Measurements from ENCODE around the gene UPF1.

Gene UPF1

GRCh38 chr19:18878858-18879578, 47.3 kb downstream of the UPF1 start:
- no peak for DNase-seq

DNA sequence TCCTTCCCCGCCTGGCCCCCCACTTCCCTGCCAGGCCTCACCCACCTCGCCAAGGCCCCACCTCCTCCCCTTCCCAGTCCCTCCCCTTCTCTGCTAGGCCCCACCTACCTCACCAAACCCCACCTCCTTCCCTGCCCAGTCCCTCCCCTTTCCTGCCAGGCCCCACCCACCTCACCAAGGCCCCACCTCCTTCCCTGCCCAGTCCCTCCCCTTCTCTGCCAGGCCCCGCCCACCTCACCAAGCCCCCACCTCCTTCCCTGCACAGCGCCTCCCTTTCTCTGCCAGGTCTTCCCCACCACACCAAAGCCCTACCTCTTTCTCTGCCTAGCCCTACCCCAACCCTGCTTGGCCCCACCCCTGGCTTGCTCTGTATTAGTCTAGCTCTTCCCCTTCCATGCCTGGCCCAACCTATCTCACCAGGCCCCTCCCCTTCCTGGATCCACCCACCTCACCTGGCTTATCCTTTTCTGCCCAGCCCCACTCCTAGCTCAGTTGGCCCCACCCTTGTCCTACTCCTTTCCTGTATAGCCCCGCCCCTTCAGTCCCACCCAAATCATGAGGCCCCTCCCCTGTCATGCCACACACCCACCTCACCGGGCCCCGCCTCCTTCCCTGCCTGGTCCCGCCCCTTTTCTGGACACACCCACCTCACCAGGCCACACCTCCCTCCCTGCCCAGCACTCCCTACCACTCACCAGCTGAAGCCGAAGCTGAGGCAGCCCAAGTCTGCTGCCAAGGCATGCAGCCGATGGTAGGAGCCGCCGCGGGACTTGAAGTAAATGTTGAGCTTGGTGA, 48.0 kb downstream of the UPF1 start:
- no peak for DNase-seq

DNA sequence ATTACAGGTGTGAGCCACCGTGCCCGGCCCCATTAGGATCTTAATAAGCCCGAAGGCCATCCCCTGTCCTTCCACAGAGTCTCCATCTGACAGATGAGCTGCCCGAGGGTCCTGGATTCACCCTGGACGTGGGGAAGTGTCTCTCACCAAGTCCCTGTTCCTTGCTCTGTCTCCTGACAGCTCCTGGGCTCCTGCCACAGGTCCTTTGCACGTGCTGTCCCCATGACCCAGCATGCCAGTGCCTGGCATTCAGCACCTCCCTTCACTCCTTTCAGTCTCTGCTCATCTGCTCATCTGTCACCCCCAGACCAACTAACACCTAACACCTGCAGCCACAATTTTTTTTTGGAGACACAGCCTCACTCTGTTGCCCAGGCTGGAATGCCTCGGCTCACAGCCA, 49.7 kb downstream of the UPF1 start:
- no peak for DNase-seq

- DNase-seq: no peak
Observed at GRCh38 chr19:18883526-18884304, 52.0 kb downstream of the UPF1 start.

DNA sequence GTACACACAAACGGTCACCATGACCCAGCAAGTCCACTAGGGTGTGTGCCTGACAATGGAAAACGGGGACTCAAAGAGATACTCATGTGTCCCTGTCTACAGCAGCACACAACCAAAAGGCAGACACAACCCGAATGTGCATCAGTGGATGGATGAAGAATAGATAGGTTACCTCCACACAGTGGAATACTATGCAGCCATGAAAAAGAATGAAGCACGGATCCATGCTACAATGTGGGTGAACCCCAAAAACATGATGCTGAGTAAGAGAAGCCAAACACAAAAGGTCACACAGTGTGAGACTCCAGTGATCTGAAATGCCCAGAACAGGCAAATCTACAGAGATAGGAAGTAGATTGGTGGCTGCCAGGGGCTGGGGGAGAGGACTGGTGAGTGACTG, 55.2 kb downstream of the UPF1 start:
- DNase-seq: no peak

GRCh38 chr19:18889949-18890745, 58.4 kb downstream of the UPF1 start:
- DNase-seq: no peak

GRCh38 chr19:18893587-18894253, 62.0 kb downstream of the UPF1 start:
- no peak for DNase-seq

DNA sequence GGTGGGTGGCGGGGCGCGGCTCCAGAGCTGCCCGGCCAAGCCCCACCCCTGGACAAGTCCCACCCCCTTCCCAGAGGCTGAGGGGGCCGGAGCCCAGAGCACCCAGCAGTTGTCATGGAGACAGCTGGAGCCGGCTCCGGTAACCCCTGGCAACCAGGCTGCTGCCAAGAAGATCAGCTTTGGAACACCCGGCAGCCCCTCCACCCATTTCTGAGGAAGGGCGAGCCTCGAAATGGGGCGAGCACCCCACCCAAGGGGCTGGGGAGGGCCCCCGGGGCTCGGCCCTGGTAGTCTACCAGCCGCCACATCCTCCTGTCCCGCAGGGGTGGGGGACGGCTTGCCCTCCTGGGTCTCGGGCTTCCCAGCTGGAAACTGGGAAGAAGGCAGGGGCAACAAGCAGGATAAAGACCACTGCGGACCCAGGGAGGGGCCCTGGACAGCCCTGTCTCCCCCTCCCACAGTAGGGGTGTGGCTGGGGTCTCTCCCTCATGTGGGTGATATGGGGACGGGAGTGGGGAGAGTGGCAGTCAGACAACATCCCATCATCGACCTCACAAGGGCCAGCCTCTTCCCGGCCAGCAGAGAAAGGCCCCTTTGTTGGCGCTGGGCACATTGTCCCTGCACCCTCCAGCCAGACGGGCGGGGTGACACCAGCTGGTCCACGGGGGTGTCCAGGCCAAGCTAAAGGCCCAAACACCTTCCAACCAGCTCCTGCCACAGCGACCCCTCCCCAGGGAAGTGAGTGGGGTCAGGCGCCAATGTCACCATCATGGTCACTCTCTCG, 62.7 kb downstream of the UPF1 start:
- no peak for DNase-seq

DNA sequence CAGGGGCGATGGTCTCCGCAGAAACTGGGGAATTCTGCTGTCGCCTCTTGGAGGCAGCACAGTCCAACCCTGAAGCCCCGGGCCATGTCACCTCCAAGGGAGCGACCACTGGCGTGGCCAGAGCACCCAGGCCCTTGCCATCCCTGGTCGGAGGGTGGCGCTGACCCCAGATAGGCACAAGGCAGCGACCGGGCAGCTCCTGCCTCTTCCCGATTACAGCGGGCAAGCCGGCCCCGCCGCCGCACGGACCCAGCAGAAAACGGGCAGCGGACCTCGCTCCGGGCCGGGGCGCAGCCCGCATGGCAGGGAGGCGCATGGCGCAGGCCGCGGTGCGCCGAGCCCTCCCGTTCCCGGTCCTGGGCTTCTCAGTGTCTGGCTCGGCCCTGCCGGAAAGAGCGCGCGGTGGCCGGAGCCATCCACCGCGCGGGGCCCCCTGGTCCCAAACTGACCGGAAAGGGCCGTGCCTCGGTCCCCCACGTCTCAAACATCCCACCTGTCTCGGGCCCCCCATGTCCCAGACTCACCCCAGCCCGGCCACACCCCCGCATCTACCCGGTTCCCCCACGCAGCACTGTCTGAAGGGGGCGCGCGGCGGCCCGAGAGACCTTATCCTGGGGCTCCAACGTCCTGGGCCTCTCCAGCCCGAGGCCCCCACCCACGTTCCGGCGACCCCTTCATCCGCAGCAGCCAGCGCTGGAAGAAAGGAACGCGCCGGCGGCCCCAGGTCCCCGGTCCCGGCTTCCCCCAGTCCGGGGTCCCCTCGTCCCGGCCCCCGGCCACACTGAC, 63.5 kb downstream of the UPF1 start:
- DNase-seq: no peak

GRCh38 chr19:18895824-18896341, 64.1 kb downstream of the UPF1 start, which contains the start of gene CERS1:
CERS1 (minus strand) TSS chr19:18896158; CDS start chr19:18896072, 86 bp downstream.
- no peak for DNase-seq

- DNase-seq: no peak
Observed at GRCh38 chr19:18896421-18896841, 64.7 kb downstream of the UPF1 start.

DNA sequence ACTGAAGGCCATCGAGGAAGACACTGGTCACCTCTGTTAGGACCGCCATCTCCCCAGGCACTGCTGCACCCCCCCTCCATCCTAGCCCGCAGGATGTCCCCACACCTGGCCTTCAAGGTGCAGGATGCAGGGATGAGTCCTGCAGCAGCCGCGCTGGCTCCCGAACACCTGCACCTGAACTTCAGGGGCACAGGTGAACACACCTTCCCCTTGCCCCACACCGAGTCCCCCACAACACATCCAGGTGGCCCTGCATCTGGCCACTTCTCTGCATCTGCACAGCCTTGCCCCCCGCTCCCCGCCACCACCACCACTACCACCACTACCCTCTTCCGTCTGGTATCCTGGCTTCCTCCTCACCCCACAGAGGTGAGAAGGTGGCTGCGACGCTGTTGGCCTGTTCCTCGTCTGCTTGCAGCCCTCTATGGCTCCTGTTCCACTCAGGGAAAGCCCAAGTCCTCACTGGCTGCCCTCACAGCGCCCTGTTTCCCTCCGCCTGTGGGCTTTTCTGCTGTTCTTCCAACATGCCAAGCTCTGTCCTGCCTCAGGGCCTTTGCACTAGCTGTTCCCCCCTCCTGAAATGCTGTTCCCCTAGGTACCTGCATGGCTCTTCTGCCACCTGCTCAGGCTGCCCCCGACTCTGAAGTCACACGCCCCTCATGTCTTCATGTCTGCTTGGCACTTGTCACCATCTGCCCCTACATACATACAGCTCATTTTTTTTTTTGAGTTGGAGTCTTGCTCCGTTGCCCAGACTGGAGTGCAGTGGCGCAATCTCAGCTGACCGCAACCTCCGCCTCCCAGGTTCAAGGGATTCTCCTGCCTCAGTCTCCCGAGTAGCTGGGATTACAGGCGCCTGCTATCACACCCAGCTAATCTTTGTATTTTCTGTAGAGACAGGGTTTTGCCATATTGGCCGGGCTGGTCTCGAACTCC, 65.6 kb downstream of the UPF1 start:
- no peak for DNase-seq

DNA sequence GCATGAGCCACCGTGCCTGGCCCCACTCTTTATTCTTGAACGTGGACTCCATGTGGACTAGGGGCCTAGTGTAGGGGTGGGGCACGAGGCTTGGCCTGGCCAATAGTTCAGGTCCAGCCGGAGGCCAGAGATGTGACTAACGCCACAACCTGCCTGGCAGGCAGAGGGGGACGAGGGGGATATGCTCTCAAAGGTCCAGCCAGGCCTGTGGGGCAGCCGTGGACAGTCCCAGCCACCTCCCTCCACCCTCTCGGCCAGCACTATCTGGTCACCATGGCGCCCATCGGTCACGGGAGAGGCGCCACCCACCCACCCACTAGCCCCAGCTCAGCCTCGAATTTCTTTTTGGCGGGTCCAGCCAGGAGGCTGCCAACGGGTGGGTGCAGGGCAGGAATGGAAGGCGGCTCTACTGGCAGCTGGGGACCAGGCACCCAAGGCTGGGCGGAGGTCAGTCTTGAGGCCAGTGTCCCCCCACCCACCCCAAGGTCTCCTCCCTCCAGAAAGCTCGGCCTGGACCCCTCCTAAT, 66.4 kb downstream of the UPF1 start:
- DNase-seq: no peak

DNA sequence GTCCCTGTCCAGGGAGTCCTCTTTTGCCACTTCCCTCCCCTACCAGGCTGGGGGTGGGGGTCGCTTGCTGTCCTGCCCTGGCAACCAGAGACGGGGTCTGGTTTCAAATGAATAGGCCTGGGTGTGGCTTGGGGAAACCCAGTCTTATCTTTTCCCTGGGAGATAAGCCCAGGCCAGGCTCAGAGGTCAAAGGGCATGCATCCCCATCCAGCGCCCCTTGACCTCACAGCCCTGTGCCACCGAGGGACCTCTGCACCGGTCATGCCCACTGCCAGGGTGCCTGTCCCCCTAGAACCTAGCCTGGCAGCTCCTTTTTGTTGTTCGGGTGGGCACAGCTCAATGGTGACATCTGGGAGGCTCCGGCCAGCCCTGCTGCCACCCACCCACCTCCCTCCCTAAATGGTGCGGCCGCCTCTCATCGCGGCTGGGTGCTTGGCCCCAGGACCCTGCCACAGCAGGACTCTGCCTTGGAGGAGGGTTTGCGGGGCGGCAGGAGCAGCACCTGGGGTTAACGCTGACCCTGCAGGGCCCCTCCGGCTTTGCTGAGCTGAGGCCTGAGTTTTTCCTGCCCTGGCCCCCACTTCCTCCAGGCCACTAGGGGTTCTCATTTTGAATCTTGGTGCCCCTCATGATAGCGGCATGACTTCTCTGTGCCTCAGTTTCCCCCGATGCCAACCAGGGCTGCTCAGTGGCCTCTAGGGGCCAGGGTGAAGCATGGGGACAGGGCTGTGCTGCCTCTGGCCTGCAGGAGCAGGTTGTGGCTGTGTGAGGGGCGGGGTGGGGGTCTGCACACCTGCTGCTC, 67.0 kb downstream of the UPF1 start:
- DNase-seq: no peak

DNA sequence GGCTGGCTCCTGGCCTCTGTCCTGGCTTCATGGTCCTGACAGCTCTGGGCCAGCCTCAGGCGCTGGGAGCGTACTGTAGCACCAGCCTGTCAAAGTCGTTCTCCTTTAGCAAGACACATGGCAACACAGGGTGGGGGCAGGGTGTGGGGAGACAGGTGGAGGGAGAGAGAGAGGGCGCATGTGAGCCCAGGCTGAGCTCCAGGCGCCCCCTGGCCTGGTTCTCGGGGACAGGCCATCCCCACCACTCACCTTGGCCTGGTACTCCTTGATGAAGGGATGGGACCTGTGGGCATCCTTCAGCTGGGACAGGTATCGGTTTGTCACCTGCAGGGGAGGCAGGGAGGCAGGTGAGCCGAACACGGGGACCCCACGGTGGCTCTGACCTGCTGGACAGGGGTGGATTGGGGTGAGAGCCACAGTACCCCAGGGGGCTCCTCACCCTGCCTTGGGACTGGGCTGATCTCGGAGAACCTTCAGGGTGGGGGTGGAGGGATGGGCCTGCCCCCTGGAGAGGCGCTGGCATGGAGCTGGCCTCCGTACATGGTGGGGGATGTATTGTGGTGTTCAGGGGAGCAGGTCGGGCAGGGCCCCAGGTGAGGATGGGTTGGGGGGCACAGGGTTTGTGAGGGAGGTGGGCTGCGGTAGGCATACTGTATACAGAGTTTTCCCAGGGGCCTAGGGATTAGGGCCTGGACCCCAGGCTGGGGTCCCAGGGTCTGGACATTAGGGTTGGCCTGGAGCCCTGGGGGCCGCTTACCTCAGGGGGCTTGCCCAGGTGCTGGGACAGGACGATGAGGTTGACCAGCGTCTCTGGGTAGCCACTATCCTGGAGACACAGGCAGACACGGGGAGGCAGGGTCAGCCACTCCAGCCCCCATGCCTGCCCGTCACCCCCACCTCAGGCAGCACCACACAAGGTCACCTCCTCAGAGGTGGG, 68.1 kb downstream of the UPF1 start:
- no peak for DNase-seq

DNA sequence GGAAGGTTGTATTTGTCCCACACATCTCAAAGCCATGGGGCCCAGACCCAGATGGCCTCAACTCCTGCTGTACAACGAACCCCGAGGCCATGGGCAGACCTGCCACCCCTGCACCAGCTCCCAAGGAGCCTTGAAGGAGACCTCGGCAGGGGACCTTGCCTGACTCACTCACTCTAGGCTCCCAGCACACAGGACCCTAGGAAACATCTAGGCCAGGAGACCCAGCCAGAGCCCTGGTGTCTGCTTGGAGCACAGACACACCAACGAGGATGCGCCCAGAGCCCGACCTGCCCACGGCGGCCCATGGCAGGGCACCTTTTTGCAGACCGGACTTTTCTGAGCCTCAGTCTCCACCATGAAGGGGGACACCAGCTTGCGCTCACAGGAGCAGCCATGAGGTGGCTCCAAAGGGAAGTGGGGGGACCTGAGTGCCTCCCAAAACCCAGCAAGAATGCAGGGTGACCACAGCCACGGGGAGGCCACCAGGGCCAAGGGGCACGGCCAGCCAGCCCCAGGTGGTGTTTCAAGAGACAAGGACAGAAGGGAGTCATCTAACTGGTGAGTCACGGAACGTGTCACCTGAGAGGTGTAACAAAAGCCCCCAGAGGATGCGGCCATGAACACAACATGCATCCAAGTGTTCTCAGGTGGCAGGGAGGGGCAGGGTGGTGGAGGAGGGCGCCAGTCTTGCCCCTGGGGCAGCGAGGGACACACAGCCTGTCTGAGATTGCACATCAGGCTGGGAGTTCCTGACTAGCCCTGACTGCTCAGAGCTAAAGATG, 69.1 kb downstream of the UPF1 start:
- no peak for DNase-seq
